ENCODE results near the gene ROBO1. TPM values are rescaled to one million over a fixed set of nuclear protein-coding genes. Genes with fewer than 3 reads are reported as not detected.

The ROBO1 gene
- total and polyA plus RNA-seq, 4 donors = 1.0 to 30.3 (median 3.9) TPM

- no peaks in the 10 kb centered on the region for H3K4me1 ChIP-seq (ENCODE audit: control insufficient read depth in 4 of 4, insufficient read depth in 4 of 4, low read length in 3 of 4)
- H3K36me3 ChIP-seq (ENCODE audit: control insufficient read depth in 4 of 4, insufficient read depth in 3 of 4, low read depth in 1 of 4, low read length in 3 of 4) = no peaks in the 10 kb centered on the region
- no peak for TF ChIP-seq HNF4A (conservative IDR thresholded peaks at IDR 0.05)
- TF ChIP-seq FOXA2 (IDR thresholded peaks at IDR 0.05) = no peak
- no peak for TF ChIP-seq CTCF (IDR thresholded peaks at IDR 0.05; ENCODE audit: low read depth, low read length, missing input control)
- TF ChIP-seq FOXA1 (IDR thresholded peaks at IDR 0.05) = no peak
- no peak for TF ChIP-seq YY1 (IDR thresholded peaks at IDR 0.05)
- TF ChIP-seq HNF4G (IDR thresholded peaks at IDR 0.05) = no peak
- TF ChIP-seq SP1 (IDR thresholded peaks at IDR 0.05) = no peak
- no peak for TF ChIP-seq REST (IDR thresholded peaks at IDR 0.05)
- TF ChIP-seq RAD21 (IDR thresholded peaks at IDR 0.05) = no peak
- TF ChIP-seq JUND (IDR thresholded peaks at IDR 0.05) = no peak
- H3K27ac ChIP-seq (ENCODE audit: low read depth in 1 of 2, low read length in 2 of 2) = no peak overlapping the region
- H3K9me3 ChIP-seq (ENCODE audit: control insufficient read depth in 4 of 4, low read length in 3 of 4) = no peaks in the 10 kb centered on the region
- H3K4me3 ChIP-seq (ENCODE audit: low read depth in 1 of 3, low read length in 3 of 3) = no peak overlapping the region
- no peak overlapping the region for H3K9ac ChIP-seq (ENCODE audit: low read depth in 1 of 2, low read length in 2 of 2)
- H3K27me3 ChIP-seq (ENCODE audit: control insufficient read depth in 4 of 4, insufficient read depth in 4 of 4, low read length in 3 of 4) = peaks cover 0 to 2% (median 0%) of the 10 kb centered on the region in 4 donors
- no peak for DNase-seq (ENCODE audit: low spot score)
Observed at GRCh38 chr3:79157191-79157590, 610.6 kb downstream of the ROBO1 start.

GRCh38 chr3:79154865-79155264, 612.9 kb downstream of the ROBO1 start:
- Histone ChIP-seq H3K4me1 (ENCODE audit: control insufficient read depth in 4 of 4, insufficient read depth in 4 of 4, low read length in 3 of 4) (no peaks in the 10 kb centered on the region), H3K9me3 (ENCODE audit: control insufficient read depth in 4 of 4, low read length in 3 of 4) (no peaks in the 10 kb centered on the region), H3K27me3 (ENCODE audit: control insufficient read depth in 4 of 4, insufficient read depth in 4 of 4, low read length in 3 of 4) (peaks cover 0 to 2% (median 0%) of the 10 kb centered on the region in 4 donors), H3K4me3 (ENCODE audit: low read depth in 1 of 3, low read length in 3 of 3) (no peak overlapping the region), H3K27ac (ENCODE audit: low read depth in 1 of 2, low read length in 2 of 2) (no peak overlapping the region), H3K9ac (ENCODE audit: low read depth in 1 of 2, low read length in 2 of 2) (no peak overlapping the region), H3K36me3 (ENCODE audit: control insufficient read depth in 4 of 4, insufficient read depth in 3 of 4, low read depth in 1 of 4, low read length in 3 of 4) (no peaks in the 10 kb centered on the region)
- 38% methylated on average over 2 of the region's 2 CpGs for WGBS
- TF ChIP-seq MAX (IDR thresholded peaks at IDR 0.05) = no peak
- TF ChIP-seq NR2F2 (IDR thresholded peaks at IDR 0.05) = no peak
- TF ChIP-seq REST (IDR thresholded peaks at IDR 0.05) = no peak
- TF ChIP-seq YY1 (IDR thresholded peaks at IDR 0.05) = no peak
- no peak for TF ChIP-seq GABPA (IDR thresholded peaks at IDR 0.05 in 1 of 2, conservative IDR thresholded peaks at IDR 0.05 in 1 of 2)
- TF ChIP-seq HNF4A (conservative IDR thresholded peaks at IDR 0.05) = no peak
- no peak for TF ChIP-seq RXRA (IDR thresholded peaks at IDR 0.05)
- TF ChIP-seq ZBTB33 (IDR thresholded peaks at IDR 0.05) = no peak
- TF ChIP-seq TAF1 (conservative IDR thresholded peaks at IDR 0.05) = no peak
- TF ChIP-seq SP1 (IDR thresholded peaks at IDR 0.05) = no peak
- TF ChIP-seq FOXA1 (IDR thresholded peaks at IDR 0.05) = no peak
- TF ChIP-seq EGR1 (IDR thresholded peaks at IDR 0.05; ENCODE audit: low read depth in 2 of 2) = no peak
- no peak for TF ChIP-seq JUND (IDR thresholded peaks at IDR 0.05)
- no peak for TF ChIP-seq CTCF (IDR thresholded peaks at IDR 0.05; ENCODE audit: low read depth, low read length, missing input control)
- no peak for TF ChIP-seq HNF4G (IDR thresholded peaks at IDR 0.05)
- DNase-seq (ENCODE audit: low spot score) = no peak
